Panc1 (cell line): ENCODE results near the gene ITGBL1.

Experiments used
- POLR2AphosphoS5 ChIP-seq: IDR thresholded peaks from 2 replicates; pipeline ENCODE4 v1.6.1; 2012; ENCODE audit warnings: mild to moderate bottlenecking, low read depth, low read length, moderate library complexity
- TCF7L2 ChIP-seq: IDR thresholded peaks from 2 replicates; pipeline ENCODE4 v1.6.1; 2011; ENCODE audit warnings: mild to moderate bottlenecking, low read depth, low read length, inconsistent platforms
- TF ChIP-seq, protein P1 (sequence below): fragments of 450-650 bp; IDR thresholded peaks from 2 replicates; pipeline ENCODE4 v1.5.1; 2017; ENCODE audit warnings: mild to moderate bottlenecking

DNA sequence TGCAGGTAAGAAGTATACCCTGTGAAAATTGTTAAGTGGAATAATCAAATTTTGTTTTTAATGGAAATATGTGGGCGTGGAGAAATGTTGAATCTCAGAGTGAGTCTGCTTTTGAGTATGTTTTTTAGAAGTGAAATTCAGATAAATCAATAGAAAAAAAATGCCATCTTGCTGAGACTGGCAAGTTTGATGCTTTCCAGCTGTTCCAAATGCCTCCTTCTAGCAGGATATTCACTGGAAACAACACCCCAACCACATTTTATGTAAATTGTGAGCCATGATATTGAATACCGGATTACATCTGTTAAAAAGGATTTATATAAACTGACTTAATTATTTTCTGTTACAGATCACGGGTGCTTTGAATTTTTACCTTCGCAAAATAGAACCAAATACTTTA is 115.4 kb downstream of the ITGBL1 start:
- TF ChIP-seq, protein P1, sequence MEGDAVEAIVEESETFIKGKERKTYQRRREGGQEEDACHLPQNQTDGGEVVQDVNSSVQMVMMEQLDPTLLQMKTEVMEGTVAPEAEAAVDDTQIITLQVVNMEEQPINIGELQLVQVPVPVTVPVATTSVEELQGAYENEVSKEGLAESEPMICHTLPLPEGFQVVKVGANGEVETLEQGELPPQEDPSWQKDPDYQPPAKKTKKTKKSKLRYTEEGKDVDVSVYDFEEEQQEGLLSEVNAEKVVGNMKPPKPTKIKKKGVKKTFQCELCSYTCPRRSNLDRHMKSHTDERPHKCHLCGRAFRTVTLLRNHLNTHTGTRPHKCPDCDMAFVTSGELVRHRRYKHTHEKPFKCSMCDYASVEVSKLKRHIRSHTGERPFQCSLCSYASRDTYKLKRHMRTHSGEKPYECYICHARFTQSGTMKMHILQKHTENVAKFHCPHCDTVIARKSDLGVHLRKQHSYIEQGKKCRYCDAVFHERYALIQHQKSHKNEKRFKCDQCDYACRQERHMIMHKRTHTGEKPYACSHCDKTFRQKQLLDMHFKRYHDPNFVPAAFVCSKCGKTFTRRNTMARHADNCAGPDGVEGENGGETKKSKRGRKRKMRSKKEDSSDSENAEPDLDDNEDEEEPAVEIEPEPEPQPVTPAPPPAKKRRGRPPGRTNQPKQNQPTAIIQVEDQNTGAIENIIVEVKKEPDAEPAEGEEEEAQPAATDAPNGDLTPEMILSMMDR: no peak
- no peak for TF ChIP-seq POLR2AphosphoS5
- TF ChIP-seq TCF7L2: no peak
